GM13977 (cell line): Measurements from ENCODE around the gene BCL11B.

Experiments used
- DNase-seq: peaks from one replicate; pipeline ENCODE4 v3.0.0; 2012; ENCODE audit warnings: low spot score
- in situ Hi-C: fragments of 300-500 bp; cut with MboI; formaldehyde crosslinking; loops from one replicate; pipeline ENCODE4 v1.12.0; 2022; ENCODE audit warnings: low sequenced_read_pairs, low pct_unique_long_range_greater_than_20kb, mixed read lengths, inconsistent platforms; ENCODE audit not compliant: unreplicated experiment
- TF ChIP-seq, protein P1 (sequence below): IDR thresholded peaks from 2 replicates; pipeline ENCODE4 v1.5.1; 2012; ENCODE audit warnings: mild to moderate bottlenecking, control low read depth; ENCODE audit not compliant: insufficient read depth; ENCODE audit errors: extremely low read depth, missing control alignments

The BCL11B gene

DNA sequence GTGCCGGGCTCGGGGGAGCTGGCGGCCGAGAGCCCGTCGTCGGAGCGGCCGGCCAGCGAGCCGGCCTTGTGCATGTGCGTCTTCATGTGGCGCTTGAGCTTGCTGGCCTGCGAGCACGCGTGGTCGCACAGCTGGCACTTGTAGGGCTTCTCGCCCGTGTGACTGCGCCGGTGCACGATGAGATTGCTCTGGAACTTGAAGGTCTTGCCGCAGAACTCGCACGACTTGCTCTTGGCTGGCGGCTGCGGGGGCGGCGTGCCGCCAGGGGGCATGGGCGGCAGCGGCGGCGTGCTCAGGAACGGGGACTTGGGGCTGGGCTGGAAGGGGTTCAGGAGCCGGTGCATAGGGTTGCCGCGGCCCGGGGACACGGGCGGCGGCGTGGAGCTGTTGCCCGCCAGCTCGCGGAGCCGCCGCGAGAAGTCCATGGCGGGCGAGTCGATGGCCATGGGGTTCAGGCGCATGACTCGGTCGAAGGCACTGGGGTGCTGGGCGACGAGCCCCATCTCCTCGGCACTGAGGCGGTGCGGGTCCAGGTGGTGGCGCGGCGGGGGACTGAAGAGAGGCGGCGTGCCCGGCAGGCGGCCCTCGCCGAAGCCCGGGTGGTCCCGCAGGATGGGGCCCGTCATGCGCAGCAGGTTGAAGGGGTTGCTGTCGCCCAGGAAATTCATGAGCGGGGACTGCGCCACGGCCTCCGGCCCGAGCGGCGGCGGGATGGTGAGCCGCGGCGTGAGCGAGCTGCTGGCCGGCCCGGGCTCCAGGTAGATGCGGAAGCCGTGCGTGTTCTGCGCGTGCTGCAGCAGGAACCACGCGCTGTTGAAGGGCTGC, 96.5 kb downstream of the BCL11B start:
- DNase-seq, result no peak
- TF ChIP-seq, protein P1, sequence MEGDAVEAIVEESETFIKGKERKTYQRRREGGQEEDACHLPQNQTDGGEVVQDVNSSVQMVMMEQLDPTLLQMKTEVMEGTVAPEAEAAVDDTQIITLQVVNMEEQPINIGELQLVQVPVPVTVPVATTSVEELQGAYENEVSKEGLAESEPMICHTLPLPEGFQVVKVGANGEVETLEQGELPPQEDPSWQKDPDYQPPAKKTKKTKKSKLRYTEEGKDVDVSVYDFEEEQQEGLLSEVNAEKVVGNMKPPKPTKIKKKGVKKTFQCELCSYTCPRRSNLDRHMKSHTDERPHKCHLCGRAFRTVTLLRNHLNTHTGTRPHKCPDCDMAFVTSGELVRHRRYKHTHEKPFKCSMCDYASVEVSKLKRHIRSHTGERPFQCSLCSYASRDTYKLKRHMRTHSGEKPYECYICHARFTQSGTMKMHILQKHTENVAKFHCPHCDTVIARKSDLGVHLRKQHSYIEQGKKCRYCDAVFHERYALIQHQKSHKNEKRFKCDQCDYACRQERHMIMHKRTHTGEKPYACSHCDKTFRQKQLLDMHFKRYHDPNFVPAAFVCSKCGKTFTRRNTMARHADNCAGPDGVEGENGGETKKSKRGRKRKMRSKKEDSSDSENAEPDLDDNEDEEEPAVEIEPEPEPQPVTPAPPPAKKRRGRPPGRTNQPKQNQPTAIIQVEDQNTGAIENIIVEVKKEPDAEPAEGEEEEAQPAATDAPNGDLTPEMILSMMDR, result no peak
- in situ Hi-C loops, result no loop called here

DNA sequence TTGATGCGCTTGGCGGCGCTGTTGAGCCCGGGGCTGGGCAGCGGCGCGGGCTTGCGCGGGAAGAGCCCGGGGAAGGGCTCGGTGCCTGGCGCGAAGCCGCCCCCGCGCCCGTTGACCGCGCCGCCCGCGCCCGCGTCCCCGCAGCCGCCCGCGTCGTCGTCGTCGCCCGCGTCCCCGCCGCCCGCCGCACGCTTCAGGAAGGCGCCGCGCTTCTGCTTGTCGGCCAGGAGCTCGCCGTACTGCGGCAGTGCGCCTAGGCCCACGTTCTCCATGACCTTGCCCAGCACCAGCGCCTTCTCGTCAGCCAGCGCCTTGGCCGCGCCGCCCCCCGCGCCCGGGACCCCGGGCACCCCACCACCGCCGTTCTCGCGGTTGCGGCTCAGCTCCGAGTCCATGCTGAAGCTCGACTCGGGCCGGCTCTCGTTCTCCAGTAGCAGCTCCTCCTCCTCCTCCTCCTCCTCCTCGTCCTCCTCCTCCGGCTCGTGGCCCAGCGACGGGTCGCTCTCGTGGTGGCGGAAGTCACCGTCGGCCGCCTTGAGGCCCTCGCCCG, 97.2 kb downstream of the BCL11B start:
- no peak for DNase-seq
- TF ChIP-seq, protein P1, result no peak
- in situ Hi-C loops, result no loop called here

DNA sequence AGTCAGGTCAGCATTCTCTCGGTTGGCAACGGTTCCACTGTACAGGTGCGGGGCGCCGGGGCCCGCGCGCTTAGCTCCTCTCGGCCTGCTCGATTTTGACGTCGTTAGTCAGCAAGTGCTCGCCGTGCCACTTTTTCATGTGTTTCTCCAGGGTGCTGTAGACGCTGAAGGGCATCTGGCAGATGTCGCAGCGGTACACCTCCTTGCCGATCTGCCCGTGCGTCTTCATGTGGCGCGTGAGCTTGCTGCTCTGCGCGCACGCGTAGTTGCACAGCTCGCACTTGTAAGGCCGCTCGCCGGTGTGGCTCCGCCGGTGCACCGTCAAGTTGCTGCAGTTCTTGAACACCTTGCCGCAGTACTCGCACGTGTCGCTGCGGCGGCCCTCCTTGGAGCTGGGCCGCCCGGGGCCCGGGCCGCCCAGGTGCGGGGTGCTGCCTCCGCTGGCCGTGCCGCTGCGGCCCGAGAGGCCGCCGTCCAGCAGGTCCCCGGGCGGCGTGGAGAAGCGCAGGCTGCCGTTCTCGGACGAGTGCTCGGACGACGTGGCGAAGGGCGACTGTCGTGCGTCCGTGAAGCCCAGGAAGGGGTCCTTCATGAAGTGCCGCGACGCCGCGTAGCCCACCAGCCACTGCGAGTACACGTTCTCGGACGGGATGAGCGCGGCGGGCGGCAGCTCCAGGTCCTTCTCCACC, 97.8 kb downstream of the BCL11B start:
- DNase-seq, result no peak
- in situ Hi-C loops, result no loop called here
- TF ChIP-seq, protein P1, result no peak

DNA sequence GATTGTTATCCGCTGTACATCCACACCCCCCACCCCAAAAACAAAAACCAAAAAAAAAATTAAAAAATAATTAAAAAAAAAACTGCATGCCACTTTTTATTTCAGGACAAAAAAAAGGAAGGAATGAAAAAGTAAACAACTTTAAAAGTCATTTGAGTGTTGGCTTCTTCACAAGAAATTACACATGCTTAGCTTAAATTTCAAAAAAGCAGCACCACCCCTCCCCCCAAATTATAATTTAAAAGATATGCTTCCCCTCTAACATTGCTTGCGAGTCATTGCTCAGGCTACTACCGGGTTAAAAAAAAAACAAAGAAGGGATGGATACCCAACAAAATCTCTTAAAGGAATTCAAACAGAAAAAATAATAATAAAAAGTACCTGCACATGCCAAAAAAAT, 98.5 kb downstream of the BCL11B start:
- no peak for DNase-seq
- TF ChIP-seq, protein P1, result no peak
- in situ Hi-C loops, result no loop called here

DNA sequence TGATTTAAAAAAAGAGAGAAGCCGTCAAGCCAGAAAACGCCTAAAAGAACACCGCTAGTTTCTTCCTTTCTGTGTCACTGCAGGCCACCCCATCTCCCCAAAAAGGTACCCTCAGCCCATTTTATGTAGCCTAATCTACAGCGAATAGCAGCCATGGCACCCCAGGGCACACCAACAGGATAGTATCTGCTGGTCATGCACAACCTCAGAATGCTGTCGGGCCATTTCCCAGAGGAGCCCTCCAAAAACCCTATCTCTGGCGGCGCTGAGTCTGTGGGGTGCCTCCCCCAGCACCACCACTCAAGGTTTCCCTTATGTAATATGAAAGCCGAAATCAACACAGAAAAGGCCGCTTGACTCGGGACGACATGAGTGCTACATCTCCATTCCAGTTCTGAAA, 98.9 kb downstream of the BCL11B start:
- in situ Hi-C loops, result no loop called here
- TF ChIP-seq, protein P1, result no peak

DNA sequence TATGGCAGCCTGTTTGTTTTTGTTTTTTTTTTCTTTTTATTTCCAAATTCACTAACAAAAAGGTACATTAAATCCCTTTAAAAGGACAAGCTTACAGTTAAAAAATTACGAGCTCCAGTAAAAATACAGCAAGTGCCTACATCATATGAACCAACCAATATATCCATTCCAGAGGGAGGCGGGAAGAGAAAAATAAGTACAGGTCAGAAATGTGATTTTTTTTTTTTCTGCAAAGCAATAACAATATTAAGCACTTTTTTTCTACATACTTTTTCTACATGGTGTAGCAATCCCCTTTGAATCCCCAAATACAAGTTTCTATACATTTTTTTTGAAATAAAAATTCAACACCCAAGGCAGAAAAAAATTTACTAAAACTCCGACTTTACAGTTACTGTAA, 100.6 kb downstream of the BCL11B start:
- no peak for DNase-seq
- in situ Hi-C loops, result no loop called here
- TF ChIP-seq, protein P1, result no peak

More for the DNA sequence above, 98.9 kb downstream of the BCL11B start:
- no peak for DNase-seq
